Natural killer cell treated with Interleukin-12 subunit alpha and Interleukin-12 subunit beta and Interleukin-15 and Interleukin-18, amount 100 ng/mL, for 72 hours (primary cell): Measurements from ENCODE around the gene CDY1. TPM values are rescaled to one million over a fixed set of nuclear protein-coding genes. Genes with fewer than 3 reads are reported as not detected.
"Not testable (repeated sequence)": the region's sequence is repeated elsewhere in the genome, so short reads cannot be mapped to it uniquely, and the experiment has no call there.

ENCODE experiments used
- ATAC-seq, 2 donors: fragments of 150-1000 bp; cut with Tn5 transposase in 1 of 2; sonication (Bioruptor Pico), chemical (Tn5 transposase) in 1 of 2; 2 replicates each; pipeline ENCODE4 v1.10.0; 2021
- DNase-seq: peaks from one replicate; pipeline ENCODE4 v3.0.0; 2022; ENCODE audit warnings: low spot score
- H3K27ac Mint-ChIP-seq, 2 donors: 1 replicate in 1 of 2; 2 replicates in 1 of 2; pipeline ENCODE4 v1.8.0; 2022; ENCODE audit warnings: mixed read lengths in 2 of 2, mild to moderate bottlenecking in 1 of 2, moderate library complexity in 1 of 2
- H3K27me3 Mint-ChIP-seq, 2 donors: 1 replicate in 1 of 2; 2 replicates in 1 of 2; pipeline ENCODE4 v1.8.0; 2022; ENCODE audit warnings: mixed read lengths in 2 of 2
- H3K36me3 Mint-ChIP-seq: one replicate; pipeline ENCODE4 v1.8.0; 2022; ENCODE audit warnings: mixed read lengths
- H3K4me1 Mint-ChIP-seq, 2 donors: 1 replicate in 1 of 2; 2 replicates in 1 of 2; pipeline ENCODE4 v1.8.0; 2022; ENCODE audit warnings: low read depth in 2 of 2, mixed read lengths in 2 of 2, mild to moderate bottlenecking in 1 of 2
- H3K4me3 Mint-ChIP-seq: one replicate; pipeline ENCODE4 v1.8.0; 2022; ENCODE audit warnings: mixed read lengths
- H3K9me3 Mint-ChIP-seq: 2 replicates; pipeline ENCODE4 v1.8.0; 2022; ENCODE audit warnings: mixed read lengths
- total RNA-seq, 2 donors: library from RNA; stranded (reverse); gene quantifications; one replicate each; pipeline ENCODE4 v1.2.3, GENCODE V29; 2022

CDY1 gene, protein sequence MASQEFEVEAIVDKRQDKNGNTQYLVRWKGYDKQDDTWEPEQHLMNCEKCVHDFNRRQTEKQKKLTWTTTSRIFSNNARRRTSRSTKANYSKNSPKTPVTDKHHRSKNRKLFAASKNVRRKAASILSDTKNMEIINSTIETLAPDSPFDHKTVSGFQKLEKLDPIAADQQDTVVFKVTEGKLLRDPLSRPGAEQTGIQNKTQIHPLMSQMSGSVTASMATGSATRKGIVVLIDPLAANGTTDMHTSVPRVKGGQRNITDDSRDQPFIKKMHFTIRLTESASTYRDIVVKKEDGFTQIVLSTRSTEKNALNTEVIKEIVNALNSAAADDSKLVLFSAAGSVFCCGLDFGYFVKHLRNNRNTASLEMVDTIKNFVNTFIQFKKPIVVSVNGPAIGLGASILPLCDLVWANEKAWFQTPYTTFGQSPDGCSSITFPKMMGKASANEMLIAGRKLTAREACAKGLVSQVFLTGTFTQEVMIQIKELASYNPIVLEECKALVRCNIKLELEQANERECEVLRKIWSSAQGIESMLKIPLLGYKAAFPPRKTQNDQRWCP
- total RNA-seq = not detected

DNA sequence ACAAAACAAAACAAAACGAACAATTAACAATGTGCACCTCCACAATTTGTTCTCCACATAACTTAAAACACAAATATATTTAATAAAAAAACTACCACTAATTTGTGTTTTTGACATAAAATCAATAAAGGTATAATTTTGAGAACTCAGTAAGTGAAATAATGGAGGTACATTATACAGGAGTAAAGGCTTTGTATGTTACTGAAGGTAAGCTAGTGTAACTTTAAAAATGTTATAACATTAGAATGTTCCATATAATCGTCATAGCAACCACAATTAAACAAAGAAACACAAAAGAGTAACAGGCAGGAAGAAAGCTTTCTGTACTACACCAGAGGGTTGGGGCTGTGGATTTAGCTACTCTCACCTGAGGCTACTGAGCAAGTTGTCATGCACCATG lies at the start of gene CDY1:
CDY1 (plus strand) TSS at position 301 of the 400 bp plus-strand sequence. CDS start 326 bp downstream, outside the sequence.
- not testable (repeated sequence) for DNase-seq, H3K9me3 Mint-ChIP-seq, H3K27me3 Mint-ChIP-seq, H3K36me3 Mint-ChIP-seq, ATAC-seq, H3K27ac Mint-ChIP-seq, H3K4me3 Mint-ChIP-seq, H3K4me1 Mint-ChIP-seq

DNA sequence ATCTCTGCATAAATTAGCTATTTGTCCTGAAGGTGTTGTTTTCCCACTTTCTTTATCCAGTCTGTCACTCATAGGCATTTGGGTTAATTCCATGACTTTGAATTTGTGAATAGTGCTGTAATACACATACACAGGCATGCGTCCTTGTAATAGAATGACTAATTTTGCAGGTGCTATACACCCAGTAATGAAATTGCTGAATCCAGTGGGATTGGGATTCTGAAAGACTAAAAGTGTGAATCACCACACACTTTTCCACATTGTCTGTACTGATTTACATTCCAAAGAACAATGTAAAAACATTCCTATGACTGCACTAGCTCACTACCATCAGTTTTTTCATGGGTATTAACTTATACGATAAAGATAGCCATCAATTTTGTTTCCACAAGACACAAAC lies 28.6 kb upstream of the CDY1 start:
- not testable (repeated sequence) for H3K4me3 Mint-ChIP-seq, H3K4me1 Mint-ChIP-seq, ATAC-seq, H3K9me3 Mint-ChIP-seq, H3K27ac Mint-ChIP-seq, H3K27me3 Mint-ChIP-seq, DNase-seq, H3K36me3 Mint-ChIP-seq

DNA sequence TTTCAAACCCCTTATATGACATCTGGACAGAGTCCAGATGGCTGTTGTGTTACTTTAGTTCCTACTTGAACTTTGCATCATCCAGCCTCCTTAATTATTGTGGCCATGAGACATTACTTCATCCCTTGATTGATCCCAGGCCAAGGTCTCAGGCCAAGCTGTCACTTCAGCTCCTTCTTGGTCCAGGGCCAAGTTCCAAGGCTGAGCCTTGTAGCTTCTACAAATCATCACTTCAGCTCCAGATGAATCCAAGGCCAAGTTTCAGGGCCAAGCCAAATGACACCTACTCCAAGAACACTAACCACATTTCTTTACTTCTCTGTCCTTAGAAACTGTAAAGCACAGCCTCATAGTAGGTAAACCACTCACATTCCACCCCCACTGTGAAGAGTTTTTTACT lies 1.7 kb upstream of the CDY1 start:
- not testable (repeated sequence) for H3K4me1 Mint-ChIP-seq, H3K36me3 Mint-ChIP-seq, H3K27ac Mint-ChIP-seq, DNase-seq, ATAC-seq, H3K9me3 Mint-ChIP-seq, H3K27me3 Mint-ChIP-seq, H3K4me3 Mint-ChIP-seq

DNA sequence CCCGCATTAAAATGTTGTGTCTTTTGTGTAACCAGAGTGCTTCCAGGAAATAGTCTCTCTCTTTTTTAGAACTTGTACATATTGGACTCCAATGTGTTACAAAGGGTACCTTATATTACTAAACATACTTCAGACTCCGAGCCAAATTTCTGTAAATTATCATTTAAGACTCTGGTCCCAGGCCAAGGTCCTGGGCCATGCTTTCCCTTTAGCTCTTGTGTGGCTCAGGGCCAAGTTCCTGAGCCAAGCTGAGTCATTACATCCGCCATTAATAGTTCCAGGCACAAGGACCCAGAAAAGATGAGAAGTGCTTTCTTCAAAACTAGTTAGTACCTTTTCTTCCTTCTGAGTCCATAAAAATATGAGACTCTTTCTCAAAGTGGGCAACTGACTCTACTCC lies 4.6 kb downstream of the CDY1 start:
- not testable (repeated sequence) for H3K4me3 Mint-ChIP-seq, H3K9me3 Mint-ChIP-seq, H3K27ac Mint-ChIP-seq, H3K36me3 Mint-ChIP-seq, DNase-seq, H3K27me3 Mint-ChIP-seq, ATAC-seq, H3K4me1 Mint-ChIP-seq

DNA sequence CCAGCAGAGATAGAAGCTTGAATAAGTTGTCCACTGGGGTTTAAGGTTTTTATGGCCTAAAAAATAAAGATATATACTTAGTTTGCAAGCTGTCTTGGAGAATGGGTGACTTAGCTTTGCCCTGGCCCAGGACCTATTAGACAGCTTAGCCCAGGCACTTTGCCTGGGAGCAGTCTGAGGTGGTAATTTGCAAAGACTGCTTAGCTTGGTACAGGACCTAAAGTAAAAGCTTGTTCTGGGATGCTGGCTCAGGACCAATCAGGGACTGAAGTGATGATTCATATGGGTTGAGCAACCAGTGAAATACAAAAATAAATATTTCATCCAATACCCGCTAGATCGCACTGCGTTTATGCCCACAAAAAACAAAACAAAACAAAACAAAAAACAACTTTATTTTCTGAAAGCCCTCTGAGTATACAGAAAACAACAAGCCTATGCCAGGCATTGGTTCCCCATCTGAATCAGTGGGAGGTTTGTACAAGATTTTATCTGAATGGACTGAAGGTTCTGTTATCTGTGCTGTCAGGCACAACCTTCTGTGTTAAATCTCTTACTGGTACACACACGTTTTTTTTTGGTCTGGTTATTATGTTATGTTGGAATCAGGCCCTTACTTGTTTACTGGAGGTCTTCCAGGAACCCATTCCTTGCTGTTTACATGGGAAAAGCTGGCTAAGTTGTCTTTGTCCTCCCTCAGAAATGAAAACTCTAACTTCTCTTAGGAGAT lies 8.6 kb downstream of the CDY1 start:
- H3K27ac Mint-ChIP-seq, H3K9me3 Mint-ChIP-seq, DNase-seq, H3K4me1 Mint-ChIP-seq, ATAC-seq, H3K27me3 Mint-ChIP-seq, H3K4me3 Mint-ChIP-seq, H3K36me3 Mint-ChIP-seq: not testable (repeated sequence)

DNA sequence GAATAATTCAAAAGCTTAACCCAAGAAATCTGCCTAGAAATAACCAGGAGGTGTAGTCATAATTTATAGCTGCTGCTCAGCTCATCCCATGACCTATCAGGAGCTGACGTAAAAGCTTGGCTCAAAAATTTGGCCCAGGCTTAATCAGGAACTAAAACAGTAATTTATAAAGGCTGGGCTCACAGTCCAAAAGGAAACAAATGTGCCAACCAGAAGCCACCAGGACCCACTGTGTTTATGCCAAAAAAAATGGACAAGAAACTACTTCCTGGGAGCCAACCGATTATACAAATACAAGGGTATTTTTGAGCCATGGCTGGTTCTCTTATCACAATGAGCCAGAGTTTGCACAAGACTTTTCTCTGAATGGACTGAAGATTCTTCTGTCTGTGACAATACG lies 17.9 kb downstream of the CDY1 start:
- not testable (repeated sequence) for ATAC-seq, H3K9me3 Mint-ChIP-seq, H3K27ac Mint-ChIP-seq

DNA sequence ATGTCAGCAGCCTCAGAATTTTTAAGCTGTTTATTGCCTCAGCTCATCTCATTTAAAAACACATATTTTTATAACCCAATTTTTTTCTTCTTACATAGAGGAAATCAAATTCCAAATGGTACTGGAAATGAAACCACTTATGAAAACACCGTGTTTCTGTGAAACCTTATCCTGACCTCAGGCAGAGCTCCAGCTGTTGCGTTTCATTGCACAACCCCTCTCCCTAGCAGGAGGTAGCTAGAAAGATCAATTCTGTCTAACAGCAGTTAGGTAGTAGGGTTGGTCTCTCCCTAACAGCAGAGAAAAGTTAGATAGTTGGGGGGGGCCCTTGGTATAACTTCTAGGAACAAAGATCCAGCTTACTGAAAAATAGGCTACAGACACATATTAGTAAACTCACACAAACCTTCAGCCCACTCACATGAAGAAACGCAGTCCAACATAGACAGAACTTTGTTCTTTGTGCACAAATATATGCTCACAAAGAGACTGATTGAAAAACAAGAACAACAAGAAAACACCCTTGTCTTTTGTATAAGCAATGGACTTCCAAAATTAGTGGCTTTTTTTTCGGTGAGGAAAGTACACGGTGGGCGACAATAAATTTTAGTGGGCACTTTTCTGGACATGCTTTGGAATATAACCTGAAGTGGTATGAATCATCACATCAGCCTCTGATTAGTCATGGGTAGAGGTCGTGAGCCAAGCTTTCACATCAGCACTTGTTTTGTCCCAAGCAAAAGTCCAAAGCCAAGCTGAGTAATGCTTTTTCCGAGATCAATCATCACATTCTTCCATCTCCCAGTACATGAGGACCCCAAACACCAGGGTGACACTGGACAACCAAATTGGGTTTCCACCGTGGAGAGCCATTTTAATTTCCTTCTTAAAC lies 21.4 kb downstream of the CDY1 start:
- not testable (repeated sequence) for H3K36me3 Mint-ChIP-seq, DNase-seq, H3K4me1 Mint-ChIP-seq, H3K4me3 Mint-ChIP-seq, ATAC-seq, H3K27ac Mint-ChIP-seq, H3K27me3 Mint-ChIP-seq, H3K9me3 Mint-ChIP-seq

More for the DNA sequence above, 17.9 kb downstream of the CDY1 start:
- not testable (repeated sequence) for H3K36me3 Mint-ChIP-seq, H3K27me3 Mint-ChIP-seq, H3K4me3 Mint-ChIP-seq, DNase-seq, H3K4me1 Mint-ChIP-seq
